DMS114 treated with DMSO at 0.1 percent for 48 hours (cell line): ENCODE results near the gene MORC3.
"Not testable (repeated sequence)": the region's sequence is repeated elsewhere in the genome, so short reads cannot be mapped to it uniquely, and the experiment has no call there.

Experiments used
- DNase-seq: peaks from one replicate; lab custom pipeline; 2025; ENCODE audit not compliant: unreplicated experiment; lab: John Stamatoyannopoulos, UW

The MORC3 gene

GRCh38 chr21:36381841-36382589 lies 62.0 kb downstream of the MORC3 start:
- DNase-seq = no peak

- DNase-seq = not testable (repeated sequence)
These were observed 62.7 kb downstream of the MORC3 start for GRCh38 chr21:36382722-36383121.

GRCh38 chr21:36384885-36385232 lies 64.9 kb downstream of the MORC3 start:
- no peak for DNase-seq

DNA sequence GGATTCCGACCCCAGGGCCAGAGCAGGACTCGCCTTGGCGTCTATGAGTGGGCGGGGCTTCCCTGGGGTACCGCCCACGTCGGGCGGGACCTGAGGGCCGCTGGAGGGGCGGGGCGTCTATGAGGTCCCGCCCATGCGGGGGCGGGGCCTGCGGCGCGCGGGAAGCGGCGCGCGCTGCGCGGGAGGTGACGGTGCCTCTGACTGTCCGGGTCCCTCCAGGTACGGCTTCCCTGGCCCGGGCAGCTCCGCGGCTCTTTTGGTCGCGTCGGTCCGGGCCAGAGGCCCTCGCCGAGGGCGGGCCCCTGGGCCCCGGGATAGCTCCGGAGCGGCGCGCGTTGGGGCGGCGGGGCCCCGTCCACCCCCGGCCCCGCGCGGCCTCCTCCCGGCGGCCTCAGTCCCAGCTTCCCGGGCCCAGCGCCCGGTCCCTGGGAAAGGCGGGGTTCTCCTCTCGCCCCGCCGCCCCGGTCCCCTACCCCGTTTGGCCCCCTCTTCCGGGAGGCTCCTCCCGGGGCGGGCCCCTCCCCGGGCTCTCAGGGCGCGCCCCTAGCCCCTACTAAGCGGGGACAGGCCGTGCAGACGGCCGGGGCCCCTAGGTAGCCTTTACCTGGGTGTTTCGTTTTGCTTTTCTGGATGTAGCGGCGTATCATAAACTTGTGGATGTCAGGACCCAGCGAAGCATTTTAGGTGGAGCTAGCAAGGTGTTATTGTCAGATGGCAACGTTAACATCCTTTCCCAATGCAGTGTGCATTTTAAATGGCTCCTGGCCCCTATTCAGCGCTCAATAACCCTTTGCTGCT lies 65.4 kb downstream of the MORC3 start, which contains the start of gene CHAF1B:
Gene CHAF1B (plus strand): TSS at position 160 of the 798 bp plus-strand sequence. CDS start 745 bp downstream, outside the sequence.
- no peak for DNase-seq

DNA sequence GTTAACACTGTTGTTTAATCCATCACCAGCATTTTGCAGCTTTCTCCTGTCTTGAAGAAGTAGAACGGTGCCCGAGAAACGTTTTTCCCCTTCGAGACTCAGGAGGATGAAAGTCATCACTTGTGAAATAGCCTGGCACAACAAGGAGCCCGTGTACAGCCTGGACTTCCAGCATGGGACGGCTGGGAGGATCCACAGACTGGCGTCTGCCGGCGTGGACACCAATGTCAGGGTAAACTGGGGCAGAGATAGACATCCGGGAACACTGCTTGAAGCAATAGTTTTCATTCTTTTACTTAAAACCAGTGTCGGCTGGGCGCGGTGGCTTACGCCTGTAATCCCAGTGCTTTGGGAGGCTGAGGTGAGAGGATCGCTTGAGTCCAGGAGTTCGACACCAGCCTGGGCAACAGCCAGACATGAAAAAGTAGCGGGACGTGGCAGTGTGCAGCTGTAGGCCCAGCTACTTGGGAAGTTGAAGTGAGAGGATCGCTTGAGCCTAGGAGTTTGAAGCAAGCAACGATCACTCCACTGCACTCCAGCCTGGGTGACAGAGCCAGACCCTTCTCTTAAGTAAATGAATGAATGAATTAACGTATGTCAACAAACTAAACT lies 66.1 kb downstream of the MORC3 start:
- no peak for DNase-seq

DNA sequence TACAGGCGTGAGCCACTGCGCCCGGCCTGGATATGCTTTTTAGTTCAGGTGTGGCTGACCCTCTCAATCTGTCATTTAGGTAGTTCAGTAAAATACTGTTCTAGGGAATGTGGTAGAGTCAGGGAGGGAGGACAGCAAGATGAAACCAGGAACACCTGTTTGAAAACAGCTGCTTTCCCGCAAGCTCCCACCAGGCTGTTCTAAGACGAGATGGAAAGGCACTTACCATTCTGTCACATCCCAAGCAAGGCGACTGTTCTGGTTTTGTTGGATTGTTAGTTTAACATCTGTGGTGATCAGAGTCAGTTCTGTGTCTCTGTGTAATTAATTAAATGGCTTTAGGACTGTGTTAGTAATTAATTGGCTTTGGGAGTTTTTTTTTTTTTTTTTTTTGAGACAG lies 68.1 kb downstream of the MORC3 start:
- DNase-seq = no peak

DNA sequence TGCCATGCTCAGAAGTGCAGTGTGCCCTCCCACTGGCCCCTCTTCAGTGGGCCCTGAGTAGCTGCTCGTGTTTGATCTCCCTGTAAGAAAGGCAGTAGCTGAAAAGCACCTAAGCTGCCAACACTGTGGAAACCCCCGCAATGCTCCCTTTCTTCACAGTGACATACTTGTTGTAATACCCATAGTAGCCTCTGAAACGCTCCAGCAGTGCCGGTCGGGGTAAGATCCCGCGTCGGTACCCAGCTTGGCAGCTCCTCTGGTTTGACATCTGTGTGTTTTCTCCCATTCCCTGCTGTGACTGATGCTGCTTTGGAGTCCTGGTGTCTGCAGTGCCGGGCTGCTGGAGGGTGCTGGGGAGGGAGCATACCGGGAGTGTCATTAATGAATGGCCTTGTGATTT lies 68.8 kb downstream of the MORC3 start:
- no peak for DNase-seq

DNA sequence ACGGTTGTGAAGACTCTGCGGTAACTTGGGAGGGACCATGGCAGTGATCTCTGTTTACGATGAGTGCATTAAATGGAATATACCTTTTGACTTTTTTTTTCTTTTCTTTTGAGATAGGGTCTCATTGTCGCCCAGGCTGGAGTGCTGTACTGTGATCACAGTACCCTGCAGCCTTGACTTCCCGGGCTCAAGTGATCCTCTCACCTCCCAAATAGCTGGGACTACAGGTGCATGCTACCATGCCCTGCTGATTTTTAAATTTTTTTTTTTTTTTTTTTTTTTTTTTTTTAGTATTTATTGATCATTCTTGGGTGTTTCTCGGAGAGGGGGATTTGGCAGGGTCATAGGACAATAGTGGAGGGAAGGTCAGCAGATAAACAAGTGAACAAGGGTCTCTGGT lies 71.7 kb downstream of the MORC3 start:
- not testable (repeated sequence) for DNase-seq

GRCh38 chr21:36395353-36396111 lies 75.5 kb downstream of the MORC3 start:
- DNase-seq = no peak

DNA sequence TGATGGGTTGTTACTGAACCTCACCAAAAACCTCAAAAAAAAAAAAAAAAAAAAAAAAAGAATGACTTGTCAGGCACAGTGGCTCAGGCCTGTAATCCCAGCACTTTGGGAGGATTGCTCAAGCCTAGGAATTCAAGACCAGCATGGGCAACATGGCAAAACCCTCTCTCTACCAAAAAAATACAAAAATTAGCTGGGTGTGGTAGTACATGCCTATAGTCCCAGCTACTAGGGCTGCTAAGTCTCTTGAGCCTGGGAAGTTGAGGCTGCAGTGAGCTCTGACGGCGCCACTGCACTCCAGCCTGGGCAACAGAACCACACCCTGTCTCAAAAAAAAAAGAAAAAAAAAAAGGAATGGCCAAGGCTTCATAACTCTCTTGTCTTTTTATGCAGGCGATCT lies 76.3 kb downstream of the MORC3 start:
- DNase-seq = no peak

DNA sequence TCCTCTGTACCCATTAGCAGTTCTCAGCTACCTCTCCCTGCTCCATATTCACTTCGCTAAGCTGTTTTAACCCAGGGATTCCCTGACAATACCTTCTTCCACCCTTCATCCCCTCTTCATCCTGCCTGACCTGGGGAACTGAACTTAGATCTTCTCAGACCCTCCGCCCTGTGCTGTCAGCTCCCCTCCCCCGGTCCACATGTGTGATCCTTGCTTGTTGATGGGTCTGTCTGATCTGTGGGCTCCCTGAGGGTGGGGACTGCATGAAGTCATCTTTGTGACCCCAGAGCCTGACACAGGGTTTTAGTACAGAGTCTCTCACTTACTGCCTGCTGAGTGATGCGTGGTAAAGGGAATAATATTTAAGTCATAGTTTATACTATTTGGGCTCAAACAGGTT lies 77.0 kb downstream of the MORC3 start:
- no peak for DNase-seq

DNA sequence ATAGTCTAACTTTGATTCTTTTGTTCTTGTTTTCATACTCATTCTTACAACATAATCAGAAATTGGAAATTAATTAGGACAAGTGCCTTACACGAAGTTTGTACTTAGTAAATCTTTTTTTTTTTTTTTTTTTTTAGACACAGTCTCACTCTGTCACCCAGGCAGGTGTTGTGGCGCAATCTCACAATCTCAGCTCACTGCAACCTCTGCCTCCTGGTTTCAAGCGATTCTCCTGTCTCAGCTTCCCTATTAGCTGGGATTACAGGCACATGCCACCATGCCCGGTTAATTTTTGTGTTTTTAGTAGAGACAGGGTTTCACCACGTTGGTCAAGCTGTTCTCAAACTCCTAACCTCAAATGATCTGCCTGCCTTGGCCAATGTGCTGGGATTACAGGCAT lies 77.6 kb downstream of the MORC3 start:
- no peak for DNase-seq

DNA sequence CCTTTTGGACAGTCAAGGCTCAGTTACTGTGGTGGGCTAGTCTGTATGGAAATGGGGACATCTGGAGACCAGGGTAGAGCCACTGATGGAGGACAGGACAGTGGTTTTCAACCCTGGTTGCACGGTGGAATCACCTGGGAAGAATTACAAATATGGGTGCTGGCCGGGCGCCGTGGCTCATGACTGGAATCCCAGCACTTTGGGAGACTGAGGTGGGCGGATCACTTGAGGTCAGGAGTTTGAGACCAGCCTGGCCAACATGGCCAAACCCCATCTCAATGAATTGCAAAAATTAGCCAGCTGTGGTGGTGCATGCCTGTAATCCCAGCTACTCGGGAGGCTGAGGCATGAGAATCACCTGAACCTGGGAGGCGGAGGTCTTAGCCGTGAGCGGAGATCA lies 79.7 kb downstream of the MORC3 start:
- DNase-seq = not testable (repeated sequence)

DNA sequence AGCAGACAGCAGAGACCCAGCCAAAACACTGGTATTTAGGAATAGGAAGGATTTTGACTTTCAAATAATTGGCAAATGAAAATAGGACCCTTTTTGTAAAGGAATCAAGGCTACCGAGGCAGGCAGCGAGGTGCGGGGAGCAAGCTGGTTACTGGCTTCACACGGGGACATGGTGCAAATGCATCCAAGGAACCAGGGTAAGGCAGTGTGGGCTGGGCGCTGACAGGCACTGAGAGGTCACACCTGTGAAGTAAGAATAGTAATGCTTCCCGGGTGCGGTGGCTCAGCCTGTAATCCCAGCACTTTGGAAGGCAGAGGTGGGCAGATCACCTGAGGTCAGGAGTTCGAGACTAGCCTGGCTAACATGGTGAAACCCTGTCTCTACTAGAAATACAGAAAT lies 80.7 kb downstream of the MORC3 start:
- DNase-seq = no peak

DNA sequence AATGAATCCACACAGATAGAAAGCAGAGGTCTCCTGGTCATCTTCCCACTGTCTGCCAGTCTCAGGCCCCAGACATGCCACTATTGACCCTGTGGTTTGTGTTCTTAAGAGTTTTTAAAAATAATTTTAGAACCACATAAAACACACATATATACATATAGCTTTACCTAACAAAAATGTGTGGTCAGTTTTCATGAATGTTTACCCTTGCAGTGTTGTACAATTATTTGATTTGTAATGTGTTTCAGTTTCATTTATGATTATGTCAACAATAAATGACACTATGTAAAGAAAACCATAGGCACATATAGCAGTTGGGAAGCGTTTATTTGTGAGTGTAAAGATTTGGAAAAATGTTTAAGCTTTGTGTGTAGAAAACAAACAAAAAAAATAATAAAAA lies 82.3 kb downstream of the MORC3 start:
- DNase-seq = no peak

DNA sequence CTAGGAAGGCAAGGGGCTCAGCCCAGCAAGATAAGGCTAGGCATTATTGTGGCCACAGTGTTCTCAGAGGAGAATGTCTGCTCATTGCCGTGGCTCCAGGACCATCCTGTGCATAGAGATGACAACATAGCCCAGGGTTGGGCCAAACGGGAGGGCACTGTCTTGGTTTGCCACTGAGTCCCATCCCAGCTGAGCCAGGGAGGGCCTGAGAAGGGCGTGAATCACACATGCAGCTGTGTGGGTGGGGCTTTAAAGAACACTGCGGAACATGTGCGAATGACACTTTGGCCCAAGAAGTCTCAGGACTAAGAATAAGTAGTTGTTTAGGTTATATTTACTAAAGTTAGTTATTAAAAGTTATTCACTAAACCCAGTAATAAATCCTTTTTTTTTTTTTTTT lies 83.7 kb downstream of the MORC3 start:
- no peak for DNase-seq

DNA sequence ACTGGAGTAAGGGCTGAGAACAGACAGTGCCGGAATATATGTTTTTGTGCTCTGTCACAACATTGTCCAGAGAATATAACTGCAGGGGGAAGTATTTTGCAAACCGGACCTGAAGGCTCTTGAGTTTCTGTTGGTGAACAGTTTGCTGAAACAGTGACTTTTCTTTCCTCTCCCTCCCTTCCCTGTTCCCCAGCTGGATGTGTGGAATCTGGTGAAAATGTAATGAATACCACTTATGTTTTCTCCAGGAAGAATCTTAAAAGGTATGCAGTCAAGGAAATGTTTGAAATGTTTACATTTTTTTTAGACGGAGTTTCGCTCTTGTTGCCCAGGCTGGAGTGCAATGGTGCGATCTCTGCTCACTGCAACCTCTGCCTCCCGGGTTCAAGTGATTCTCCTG lies 88.6 kb downstream of the MORC3 start:
- no peak for DNase-seq

GRCh38 chr21:36411301-36411700 lies 91.3 kb downstream of the MORC3 start:
- DNase-seq = no peak

DNA sequence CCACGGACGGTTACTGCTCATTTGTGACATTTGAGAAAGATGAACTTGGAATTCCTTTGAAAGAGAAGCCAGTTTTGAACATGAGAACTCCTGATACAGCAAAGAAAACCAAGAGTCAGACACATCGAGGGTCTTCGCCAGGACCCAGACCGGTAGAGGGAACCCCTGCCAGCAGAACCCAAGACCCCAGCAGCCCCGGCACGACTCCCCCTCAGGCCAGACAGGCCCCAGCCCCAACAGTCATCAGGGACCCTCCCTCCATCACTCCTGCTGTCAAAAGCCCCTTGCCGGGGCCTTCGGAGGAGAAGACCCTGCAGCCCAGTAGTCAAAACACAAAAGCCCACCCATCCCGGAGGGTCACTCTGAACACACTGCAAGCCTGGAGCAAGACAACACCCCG lies 92.9 kb downstream of the MORC3 start:
- DNase-seq = no peak

DNA sequence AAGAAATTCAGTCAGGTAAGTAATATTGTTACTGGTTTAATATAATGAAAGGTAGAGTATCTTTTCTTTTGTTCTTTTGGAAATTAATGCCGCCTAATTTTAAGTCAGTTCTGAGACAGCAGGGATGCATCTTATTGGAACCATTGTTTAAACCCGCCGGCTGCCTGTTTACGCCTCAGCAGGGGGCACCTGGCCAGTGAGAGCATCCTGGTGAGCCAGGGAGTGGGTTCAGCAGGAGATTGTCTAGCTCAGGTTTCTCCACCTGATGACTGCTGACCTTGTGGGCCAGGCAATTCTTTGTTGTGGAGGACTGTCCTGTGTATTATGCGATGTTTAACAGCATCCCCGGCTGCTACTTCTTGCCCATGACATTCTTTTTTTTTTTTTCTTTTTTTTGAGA lies 95.4 kb downstream of the MORC3 start:
- no peak for DNase-seq

DNA sequence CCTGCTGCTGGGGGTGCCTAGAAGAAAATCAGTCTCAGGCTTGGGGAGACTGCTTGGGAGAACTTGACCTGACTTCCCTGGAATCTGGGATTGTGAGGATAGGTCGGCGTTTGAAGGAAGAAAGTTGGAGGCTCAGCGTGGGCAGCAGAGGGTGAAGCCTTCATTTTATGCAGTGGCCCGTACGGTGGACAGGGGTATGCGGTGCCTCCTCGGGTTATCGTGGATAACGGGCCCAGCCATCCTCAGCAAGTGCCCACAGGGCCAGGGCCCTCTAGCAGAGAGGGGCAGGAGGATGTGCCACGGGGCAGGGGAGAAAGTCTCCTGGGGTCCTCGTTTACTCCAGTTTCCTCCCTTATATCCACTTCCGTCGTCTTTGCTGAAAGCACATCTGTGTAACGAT lies 99.2 kb downstream of the MORC3 start:
- no peak for DNase-seq
